ENCODE results near the gene ZFHX3. TPM values are rescaled to one million over a fixed set of nuclear protein-coding genes. Genes with fewer than 3 reads are reported as not detected.

ZFHX3 gene
- total and polyA plus RNA-seq, 10 donors: 0.47 to 18.5 (median 11.1) TPM

GRCh38 chr16:73036074-73036826, 11.7 kb downstream of the ZFHX3 start:
- no peak for DNase-seq
- Histone ChIP-seq H3K27me3 (replicated peaks in 1 of 7) (peaks cover 0 to 4% (median 0%) of the 10 kb centered on the region in 7 donors), H3K36me3 (no peaks in the 10 kb centered on the region), H3K4me1 (peaks cover 0 to 47% (median 20%) of the 10 kb centered on the region in 6 donors), H3K9me3 (no peaks in the 10 kb centered on the region), H3K27ac (peak overlapping the region in 1 of 8 donors; percentile 18), H3K4me3 (peak overlapping the region in 1 of 8 donors; percentile 37)
- intact Hi-C loops (cut with DNase I; ENCODE audit: low total_unique reads): no loop called here
- no peak for TF ChIP-seq POLR2A (IDR thresholded peaks at IDR 0.05)
- no peak for TF ChIP-seq CTCF (IDR thresholded peaks at IDR 0.05 in 8 of 11, conservative IDR thresholded peaks at IDR 0.05 in 3 of 11)
- no peak for TF ChIP-seq POLR2AphosphoS5 (IDR thresholded peaks at IDR 0.05)
- 29 to 41% (median 37%) methylated on average over 18 to 19 of the region's 19 CpGs for WGBS, 5 donors

GRCh38 chr16:73034374-73034773, 13.6 kb downstream of the ZFHX3 start:
- DNase-seq: no peak
- H3K4me3 ChIP-seq: no peak overlapping the region
- no peaks in the 10 kb centered on the region for H3K36me3 ChIP-seq
- peaks cover 0 to 55% (median 20%) of the 10 kb centered on the region in 6 donors for H3K4me1 ChIP-seq
- H3K9me3 ChIP-seq: no peaks in the 10 kb centered on the region
- H3K27ac ChIP-seq: no peak overlapping the region
- H3K27me3 ChIP-seq (replicated peaks in 1 of 7): peaks cover 0 to 4% (median 0%) of the 10 kb centered on the region in 7 donors
- WGBS, 5 donors: 42 to 54% (median 51%) methylated on average over 4 of the region's 4 CpGs
- intact Hi-C loops (cut with DNase I; ENCODE audit: low total_unique reads): no loop called here
- TF ChIP-seq CTCF (IDR thresholded peaks at IDR 0.05 in 8 of 11, conservative IDR thresholded peaks at IDR 0.05 in 3 of 11) (no peak), POLR2A (IDR thresholded peaks at IDR 0.05) (no peak), POLR2AphosphoS5 (IDR thresholded peaks at IDR 0.05) (no peak)

- no peaks in the 10 kb centered on the region for H3K36me3 ChIP-seq
Measured at GRCh38 chr16:73033271-73033998, 14.5 kb downstream of the ZFHX3 start.

More at GRCh38 chr16:73033271-73033998, 14.5 kb downstream of the ZFHX3 start:
- DNase-seq: no peak
- Histone ChIP-seq H3K4me3 (no peak overlapping the region), H3K9me3 (no peaks in the 10 kb centered on the region), H3K27me3 (replicated peaks in 1 of 7) (peaks cover 0 to 4% (median 0%) of the 10 kb centered on the region in 7 donors), H3K4me1 (peaks cover 0 to 55% (median 20%) of the 10 kb centered on the region in 6 donors), H3K27ac (no peak overlapping the region)
- TF ChIP-seq POLR2A (IDR thresholded peaks at IDR 0.05) (no peak), POLR2AphosphoS5 (IDR thresholded peaks at IDR 0.05) (no peak), CTCF (IDR thresholded peaks at IDR 0.05 in 8 of 11, conservative IDR thresholded peaks at IDR 0.05 in 3 of 11) (no peak)
- WGBS, 5 donors: 58 to 71% (median 61%) methylated on average over 20 of the region's 20 CpGs
- intact Hi-C loops (cut with DNase I; ENCODE audit: low total_unique reads): no loop called here
